ENCODE measurements around the gene SUN5.
"Not testable (repeated sequence)": the region's sequence is repeated elsewhere in the genome, so short reads cannot be mapped to it uniquely, and the experiment has no call there.

SUN5 gene

DNA sequence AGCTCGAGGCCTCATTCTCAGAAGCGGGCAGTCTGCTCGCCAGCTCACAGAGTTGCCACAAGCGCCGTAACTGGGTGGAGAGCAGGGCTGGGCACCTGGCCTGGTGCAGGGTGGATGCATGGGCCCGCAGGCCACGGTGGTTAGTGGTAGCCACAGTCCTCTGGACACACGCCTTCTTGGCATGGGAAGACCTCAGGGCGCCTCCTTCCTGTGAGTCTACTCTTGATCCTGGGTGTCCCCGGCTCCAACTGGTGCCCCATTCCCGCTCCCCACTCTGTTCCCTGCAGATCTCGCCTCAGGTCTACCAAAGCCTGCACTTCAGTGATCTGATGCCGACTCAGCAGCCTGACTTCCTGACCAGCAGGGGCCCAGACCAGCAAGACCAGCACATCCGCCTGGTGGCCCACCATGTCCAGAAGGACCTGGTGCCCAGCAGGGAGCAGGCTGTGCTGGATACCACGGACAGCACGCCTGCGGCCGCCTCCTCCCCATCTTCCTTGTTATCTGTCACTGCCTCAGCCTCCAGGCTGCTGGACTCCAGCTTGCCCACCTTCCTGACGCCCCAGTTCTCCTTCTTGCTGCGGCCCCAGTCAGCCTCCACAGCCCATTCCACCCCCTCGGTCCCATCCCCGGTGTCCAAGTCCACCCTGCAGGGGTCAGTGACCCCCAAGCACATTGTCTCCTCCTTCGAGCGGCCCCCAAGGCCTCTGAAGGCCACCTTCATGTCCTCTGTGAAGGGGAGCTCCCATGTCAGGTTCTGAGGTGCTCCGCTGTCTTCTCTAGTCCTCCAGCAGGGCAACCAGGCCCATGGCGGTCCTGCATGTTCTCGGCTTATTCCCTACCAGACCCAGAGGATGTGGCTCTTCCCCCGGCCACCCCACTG lies 43.1 kb downstream of the SUN5 start:
- DNase-seq, result no peak

DNA sequence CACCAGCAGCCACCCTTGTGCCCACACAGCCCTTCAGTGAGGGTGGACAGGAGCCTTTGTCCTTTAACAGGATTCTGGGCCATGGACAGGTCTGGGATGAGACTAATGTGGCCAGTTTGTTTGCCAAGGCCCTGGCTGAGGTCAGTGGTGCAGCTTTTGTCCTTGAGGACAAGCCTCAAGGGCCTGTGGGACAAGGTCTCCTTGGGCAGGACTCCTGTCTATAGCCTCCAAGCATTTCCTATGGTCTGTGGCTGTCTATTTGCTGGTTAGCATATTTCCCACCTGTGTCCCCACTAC lies 44.1 kb downstream of the SUN5 start:
- no peak for DNase-seq

DNA sequence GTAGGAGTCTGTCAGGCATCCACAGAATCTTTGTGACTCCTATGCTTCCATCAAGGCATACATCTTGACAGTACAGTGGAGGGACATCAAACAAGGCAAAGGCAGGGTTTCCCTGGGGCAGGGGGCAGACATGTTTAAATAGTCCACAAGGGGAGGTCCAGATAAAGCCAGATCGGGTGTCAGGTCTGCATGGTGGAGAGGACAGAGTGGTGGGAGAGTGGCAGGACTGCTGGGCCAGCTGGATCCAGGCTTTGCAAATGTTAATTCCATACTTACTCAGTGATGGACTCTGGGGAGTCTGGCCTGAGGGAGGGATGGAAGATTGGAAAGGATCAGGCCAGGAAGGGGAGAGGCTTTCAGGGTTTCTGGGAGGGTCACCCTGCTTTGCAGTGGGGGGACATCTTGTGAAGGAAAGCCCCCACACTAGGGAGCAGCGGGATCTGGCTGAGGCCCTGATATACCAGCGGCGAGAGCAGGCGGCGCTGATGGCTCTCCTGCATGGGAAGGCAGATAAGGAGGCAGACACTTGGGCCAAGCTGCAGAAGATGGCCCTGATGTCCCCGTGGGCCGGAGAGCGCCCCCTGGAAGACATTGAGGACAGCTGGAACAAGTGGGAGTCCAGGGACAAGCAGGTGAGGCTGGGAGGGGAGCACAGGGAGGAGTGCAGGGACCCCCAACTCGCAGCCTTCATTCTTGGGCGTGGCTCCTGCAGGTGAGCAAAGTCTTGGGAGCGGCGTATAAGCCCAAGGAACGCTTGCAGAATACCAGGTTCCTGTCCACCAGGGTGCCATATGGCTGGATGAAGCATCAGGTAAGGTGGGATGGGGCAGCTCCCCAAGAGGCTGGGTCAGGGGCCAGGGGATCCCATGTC lies 44.6 kb downstream of the SUN5 start:
- DNase-seq, result no peak

DNA sequence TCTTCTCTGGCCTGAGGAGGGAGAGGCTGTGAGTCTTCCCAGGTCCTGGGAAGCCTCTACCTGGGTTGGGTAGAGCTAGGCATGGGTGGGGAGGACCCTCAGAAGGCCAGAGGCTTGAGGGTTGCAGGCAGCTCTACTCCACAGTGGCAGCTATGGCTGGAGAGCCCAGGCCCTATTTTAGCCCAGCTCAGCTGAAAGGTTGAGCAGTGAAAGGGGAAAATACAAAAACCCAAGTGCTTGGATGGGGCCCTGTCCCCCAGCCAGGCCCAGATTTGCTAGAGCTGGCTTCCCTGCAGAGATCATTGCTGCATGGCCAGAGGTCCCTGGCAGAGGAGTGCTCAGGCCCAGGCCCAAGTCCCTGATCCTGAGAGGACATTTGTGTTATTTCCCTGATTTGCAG lies 45.7 kb downstream of the SUN5 start:
- no peak for DNase-seq

DNA sequence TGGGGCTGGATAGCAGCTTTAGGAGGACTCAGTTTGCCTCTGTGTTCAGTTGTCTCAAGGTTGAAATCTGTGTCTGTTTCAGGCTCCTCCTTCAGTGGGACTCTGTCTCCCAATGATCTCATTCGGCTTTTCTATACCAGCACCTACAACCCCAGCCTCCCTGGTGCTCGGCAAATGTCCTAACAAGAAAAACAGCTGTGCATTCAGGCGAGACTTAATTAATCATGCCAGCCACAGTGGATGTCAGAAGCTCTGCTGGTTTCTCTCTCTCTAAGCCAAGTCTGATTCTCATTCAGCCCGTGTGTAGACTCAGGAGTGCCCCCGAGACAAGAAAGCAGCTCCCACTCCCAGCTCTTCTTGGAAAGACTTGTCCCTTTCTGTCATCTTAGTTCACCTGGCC lies 46.8 kb downstream of the SUN5 start:
- no peak for DNase-seq

DNA sequence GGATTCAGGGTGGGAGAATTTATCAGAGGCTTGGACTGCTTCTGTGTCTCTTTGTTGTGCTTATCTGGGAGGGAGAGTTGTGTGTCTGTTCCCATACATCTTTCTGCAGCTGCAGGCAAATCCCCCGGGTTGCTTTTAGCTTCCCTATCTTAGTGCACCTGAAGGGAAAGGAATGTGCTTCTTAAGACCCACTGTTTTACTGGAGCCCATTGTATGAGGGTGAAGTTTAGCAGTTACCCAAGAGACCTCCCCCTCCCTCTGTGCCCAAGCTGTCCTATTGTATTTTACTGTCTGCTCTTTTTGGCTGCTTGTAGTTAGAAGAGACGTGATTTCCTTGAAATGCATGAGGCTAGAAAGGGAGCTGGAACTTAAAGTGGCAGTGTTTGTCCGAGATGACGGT lies 53.7 kb downstream of the SUN5 start:
- DNase-seq, result not testable (repeated sequence)

DNA sequence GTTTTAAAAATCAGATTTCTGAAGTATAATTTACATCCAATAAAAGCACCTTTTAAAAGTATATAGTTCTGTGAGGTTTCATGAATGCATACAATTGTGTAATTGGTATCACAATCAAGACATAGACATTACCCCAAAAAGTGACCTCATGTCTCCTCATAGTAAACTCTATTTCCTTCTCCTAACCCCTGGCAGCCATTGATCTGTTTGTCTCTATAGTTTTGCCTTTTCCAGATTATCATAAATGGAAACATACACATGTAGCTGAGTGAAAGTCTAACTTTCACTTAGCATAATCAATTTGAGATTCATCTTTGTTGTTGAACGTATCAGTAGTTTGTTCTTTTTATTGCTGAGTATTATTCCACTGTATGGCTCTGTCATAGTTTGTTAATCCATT lies 57.6 kb downstream of the SUN5 start:
- no peak for DNase-seq

DNA sequence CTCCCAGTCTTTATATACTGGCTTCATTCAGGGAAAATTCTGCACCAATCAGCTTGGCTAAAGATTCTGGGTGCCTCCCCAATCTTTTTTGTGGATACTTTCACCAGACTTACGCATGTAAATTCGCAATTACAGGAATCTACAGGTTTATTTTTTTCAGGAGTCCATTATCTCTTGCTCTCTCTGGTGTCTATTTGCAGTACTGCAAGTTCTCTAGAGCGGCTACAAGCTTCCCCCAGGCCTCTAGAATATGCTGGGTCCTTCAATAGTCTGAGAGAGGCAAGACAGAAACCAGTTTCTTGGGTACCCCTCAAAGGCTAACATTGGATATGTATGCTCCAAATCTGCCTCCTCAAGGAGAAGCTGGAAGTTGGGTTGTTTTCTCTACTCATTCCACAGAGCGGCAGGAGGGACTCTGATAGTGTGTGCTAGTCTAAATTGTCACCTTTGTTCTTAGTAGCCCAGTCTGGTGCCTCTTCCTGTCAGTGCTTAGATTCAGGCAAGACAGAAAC lies 58.5 kb downstream of the SUN5 start:
- DNase-seq, result peak; percentile 51

DNA sequence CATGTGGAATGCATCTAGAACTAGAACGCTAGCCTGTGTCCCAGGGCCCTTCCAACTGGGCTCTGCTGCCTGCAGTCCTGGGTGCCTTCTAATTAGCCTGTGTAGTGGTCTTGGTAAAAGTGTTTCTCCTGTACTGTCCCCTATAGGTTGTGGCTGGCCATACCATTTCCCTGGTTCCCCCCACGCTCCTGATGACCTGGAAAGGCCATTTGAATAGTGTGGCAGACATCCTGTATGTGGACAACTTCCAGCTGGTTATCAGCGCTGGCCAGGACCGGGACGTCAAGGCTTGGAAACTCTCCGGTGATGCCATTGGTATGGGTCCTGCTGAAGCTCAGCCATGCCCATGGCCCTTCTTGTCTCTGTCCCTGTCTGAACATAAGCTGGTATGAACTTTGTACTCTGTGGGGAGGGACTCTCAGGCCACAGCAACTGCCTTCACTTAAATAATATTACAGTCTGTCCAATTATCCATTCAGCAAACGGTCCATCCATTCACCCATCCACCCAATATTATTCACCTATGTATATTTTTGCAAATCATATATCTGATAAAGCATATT lies 60.7 kb downstream of the SUN5 start:
- DNase-seq, result no peak

DNA sequence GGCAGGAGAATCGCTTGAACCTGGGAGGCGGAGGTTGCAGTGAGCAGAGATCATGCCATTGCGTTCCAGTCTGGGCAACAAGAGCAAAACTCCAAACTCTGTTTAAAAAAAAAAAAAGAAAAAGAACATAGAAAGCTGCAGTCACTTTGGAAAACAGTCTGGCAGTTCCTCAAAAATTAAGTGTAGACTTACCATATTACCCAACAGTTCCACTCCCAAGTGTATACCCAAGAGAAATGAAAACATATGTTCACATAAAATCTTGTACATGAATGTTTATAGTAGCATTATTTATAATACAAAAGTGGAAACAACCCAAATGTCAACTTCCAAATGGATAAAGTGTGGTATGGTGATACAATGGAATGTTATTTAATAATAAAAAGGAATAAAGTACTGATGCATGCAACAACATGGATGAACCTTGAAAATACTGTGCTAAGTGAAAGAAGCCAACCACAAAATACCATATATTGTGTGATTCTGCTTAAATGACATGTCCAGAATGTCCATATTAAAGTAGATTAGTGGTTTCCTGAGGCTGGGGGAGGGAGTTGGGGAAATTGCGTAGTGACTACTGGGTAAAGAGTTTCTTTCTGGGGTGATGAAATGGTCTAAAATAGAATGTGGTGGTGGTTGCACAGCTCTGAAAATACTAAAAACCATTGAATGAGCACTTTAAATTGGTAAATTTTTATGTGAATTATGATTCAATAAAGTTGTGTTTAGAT lies 62.9 kb downstream of the SUN5 start:
- DNase-seq, result no peak

DNA sequence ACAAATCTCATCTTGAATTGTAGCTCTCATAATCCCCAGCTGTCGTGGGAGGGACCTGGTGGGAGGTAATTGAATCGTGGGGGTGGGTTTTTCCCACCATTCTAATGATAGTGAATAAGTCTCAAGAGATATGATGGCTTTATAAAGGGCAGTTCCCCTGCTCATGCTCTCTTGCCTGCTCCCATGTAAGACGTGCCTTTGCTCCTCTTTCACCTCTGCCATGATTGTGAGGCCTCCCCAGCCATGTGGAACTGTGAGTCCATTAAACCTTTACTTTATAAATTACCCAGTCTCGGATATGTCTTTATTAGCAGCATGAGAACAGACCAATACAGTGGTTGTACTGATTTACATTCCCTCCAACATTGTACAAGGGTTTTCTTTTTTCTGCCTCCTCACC lies 69.7 kb downstream of the SUN5 start:
- no peak for DNase-seq

All from activated CD4-positive, alpha-beta T cell treated with anti-CD3 and anti-CD28 coated beads, Interleukin-10, Interleukin-2, amounts not matched to agents 100 ng/mL and 50 ng/mL, durations not matched to agents 16 hours and 8 hours (primary cell).